HG03108 (cell line): ENCODE measurements around the gene SELENOF.

ENCODE experiments used
- ATAC-seq: cut with Tn5 transposase; IDR thresholded peaks from one replicate; pipeline ENCODE4 v1.9.1; 2021; ENCODE audit warnings: moderate library complexity; ENCODE audit not compliant: unreplicated experiment

Gene SELENOF

DNA sequence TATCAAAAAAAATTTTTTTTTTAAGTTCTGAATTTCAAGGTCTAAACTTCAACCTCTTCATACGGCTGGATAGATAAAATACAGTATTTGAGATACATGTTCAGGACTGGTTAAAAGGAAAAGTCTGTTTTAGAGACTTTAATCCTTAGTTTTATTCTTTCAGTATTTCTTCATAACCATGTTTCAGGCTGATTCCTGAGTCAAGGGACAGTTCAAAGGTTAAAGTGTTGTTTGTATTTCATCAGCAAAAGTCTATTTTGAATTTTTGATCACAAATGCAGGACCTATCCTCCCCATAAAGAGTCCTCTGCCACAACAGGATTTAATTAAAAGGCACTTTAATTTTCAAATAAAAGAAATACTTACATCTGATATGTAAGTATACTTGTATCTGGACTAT, 53.5 kb downstream of the SELENOF start:
- ATAC-seq, result no peak

- no peak for ATAC-seq
Measured at GRCh38 chr1:86860020-86860419, 53.9 kb downstream of the SELENOF start.

DNA sequence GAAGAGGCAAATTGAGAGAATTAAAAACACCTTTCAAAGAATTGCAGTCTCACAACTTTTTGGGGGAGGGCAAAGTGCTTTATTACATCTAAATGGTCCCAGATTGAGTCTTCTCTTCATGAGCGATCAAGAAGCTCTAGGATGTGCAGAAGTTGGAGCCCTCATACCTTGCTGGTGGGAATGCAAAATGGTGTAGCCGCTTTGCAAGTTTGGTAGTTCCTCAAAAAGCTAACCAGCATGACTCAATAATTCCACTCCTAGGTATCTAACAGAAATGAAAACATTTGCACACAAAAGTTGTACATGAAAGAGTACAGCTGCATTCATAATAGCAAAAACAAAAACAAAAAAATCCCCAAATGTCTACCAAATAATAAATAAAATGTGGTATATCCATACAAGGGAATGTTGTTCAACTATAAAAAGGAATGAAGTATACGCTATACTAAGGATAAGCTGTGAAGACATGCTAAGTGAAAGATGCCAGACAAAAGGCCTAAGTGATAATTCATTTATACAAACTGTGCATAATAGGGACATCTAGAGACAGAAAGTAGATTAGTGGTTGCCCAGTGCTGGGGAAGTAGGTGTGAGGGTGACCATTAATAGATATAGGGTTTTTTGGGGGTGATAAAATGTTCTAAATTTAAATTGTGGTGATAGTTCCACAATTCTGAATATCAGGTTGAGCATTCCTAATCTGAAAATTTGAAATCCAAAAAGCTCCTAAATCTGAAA, 55.2 kb downstream of the SELENOF start:
- no peak for ATAC-seq

- ATAC-seq, result no peak
Measured at GRCh38 chr1:86856196-86856595, 57.7 kb downstream of the SELENOF start.

GRCh38 chr1:86854352-86854751, 59.6 kb downstream of the SELENOF start:
- no peak for ATAC-seq

DNA sequence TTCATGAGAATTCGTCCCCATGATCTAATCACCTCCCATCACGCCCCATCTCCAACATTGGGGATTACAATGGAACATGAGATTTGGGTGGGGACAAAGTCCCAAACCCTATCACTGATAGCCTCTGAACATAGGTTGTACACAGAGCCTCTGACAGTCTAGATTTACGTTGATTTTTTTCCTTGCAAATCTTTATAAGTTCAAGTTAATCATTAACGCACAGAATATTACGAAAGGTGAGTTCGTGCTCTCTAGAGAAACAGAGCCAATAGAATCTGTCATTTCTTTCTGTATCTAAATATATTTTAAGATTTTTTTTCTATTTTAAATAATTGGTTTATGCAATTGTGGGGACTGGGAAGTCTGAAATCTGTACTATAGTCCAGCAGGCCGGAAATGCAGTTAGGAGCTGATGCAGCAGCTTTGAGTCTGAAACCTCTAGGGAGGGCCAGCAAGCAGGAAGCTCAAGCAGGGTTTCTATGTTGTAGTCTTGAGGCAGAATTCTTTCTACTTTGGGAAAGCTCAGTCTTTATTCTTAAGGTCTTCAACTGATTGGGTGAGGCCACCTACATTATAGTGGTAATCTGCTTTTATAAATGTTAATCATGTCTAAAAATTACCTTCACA, 61.0 kb downstream of the SELENOF start:
- ATAC-seq, result no peak

DNA sequence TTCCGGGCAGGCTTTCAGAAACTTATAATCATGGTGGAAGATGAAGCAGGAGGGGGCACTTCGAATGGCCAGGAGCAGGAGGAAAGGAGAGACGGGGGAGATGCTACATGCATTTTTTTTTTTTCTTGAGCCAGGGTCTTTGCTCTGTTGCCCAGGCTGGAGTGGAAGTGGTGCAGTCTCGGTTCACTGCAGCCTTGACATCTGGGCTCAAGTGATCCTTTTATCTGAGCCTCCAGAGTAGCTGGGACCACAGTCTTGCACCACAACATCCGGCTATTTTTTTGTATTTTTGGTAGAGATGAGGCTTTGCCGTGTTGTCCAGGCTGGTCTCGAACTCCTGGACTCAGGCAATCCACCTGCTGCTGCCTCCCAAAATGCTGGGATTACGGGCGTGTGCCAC, 61.6 kb downstream of the SELENOF start:
- no peak for ATAC-seq

DNA sequence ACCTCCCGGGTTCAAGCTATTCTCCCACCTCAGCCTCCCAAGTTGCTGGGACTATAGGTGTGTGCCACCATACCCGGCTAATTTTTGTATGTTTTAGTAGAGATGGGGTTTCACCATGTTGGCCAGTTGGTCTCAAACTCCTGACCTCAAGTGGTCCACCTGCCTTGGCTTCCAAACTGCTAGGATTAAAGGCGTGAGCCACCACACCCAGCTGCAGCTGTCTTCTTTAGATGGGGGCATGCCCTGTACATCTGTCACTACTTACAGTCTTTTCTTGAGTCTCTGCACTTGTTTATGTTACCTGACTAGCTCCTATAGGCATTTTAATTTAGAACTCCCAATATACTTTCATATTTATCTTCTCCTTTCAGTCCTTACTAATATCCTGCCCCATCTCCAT, 64.2 kb downstream of the SELENOF start:
- ATAC-seq, result no peak

GRCh38 chr1:86848654-86849053, 65.3 kb downstream of the SELENOF start:
- ATAC-seq, result no peak

DNA sequence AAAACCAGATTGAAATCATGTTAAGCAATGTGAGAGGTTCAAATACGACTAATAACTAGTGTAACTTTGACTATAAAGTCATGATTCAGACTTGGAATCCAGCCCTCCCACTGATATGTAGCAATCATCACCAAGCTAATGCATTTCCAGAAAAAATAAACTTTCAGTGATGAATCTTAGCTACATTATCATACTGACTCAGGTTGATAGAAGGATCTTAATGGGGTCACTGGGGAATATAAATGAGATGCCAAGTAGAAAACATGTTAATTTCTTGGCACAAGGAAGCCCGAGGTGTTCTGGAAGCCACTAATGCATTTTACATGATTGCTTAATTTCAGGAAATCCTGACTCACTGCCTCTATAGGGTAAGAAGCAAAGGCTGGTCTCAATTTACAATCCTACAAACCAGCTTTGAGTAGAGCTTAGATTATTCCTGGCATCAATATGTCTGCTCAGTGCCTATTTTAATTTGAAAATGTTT, 67.7 kb downstream of the SELENOF start:
- ATAC-seq, result no peak

- no peak for ATAC-seq
Measured at GRCh38 chr1:86845514-86845913, 68.4 kb downstream of the SELENOF start.

DNA sequence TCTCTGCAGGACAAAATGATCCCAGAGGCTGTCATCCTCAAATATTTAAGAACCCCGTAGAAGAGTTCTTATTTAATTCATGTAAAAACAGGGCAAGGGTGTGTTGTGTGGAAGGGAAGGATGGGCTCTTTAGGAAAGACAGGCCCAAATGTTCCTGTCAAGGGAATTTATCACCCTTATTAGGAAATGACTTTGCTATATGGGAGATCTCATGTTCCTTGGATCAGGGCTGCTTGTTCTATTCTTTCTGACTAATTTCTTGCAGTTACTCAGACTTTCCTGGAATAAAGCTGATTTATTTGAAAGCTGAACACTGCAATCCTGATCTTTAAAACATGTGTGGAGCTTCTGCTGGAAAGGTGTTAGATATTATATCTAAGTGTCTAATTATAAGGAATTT, 72.8 kb downstream of the SELENOF start:
- no peak for ATAC-seq

DNA sequence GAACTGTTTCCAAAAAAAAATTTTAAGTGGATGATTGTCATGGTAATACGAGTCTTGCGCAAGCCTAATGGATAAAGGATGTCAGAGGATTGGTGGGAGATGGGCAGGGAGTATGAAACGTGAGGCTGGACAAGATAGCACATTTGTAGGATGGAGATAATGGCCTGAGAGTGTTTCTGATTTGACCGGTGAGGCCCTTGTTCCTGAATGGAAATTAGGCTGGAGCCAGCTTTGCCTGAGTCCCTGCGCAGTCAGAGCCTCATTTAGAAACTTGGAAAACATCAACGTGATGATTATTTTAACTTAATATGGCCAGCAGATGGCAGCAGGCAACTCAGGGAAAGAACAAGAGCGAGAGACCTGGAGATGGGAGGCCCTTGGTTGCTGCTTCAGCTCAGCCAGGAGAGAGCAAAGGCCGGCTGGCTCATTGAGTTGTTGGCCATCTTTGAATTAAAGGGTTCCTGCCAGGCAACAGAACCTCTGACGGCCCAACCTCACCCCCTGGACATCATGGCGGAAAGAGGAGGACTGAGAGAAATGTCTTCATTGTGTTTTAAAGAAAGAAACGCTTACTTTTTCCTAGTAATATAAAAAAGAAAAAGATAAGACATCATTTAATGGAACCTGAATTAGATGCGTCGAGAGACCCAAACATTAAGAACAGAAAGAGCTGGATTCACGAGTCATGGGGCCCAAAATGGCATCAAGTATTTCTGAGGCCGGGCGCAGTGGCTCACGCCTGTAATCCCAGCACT, 80.3 kb downstream of the SELENOF start:
- ATAC-seq, result peak; percentile 52

DNA sequence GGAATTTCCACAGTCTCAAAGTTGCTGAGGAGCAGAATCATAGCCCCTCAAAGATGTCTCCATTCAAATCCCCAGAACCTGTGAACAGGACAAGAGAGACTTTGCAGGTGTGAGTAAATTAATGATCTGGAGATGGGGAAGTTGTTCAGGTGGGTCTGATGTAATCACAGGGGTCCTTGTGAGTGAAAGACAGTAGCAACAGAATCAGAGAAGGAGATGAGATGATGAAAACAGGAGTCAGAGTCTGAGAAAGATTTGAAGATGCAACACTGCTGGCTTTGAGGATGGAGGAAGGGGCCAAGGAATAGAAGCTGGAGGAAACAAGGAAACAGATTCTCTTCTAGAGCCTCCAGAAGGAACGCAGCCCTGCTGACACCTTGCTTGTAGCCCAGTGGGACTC, 81.5 kb downstream of the SELENOF start:
- ATAC-seq, result no peak

- no peak for ATAC-seq
Measured at GRCh38 chr1:86829321-86829720, 84.6 kb downstream of the SELENOF start.

DNA sequence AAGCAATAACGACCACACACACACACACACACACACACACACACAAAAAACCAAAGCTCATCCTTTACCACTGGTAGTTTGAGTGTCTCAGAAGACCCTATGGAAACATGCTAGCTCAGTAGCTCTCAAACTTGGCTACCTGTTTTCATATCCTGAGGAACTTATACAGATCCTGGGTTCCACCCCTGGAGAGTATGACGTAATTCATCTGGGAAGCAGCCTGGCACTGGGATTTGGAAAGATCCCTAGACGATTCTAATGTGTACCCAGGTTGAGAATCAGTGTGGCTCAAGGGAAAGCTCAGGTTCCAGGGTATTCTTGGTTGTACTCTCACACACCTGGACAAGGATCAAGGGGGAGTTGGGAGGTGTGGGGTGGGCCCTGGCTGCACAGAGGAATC, 85.9 kb downstream of the SELENOF start:
- no peak for ATAC-seq

DNA sequence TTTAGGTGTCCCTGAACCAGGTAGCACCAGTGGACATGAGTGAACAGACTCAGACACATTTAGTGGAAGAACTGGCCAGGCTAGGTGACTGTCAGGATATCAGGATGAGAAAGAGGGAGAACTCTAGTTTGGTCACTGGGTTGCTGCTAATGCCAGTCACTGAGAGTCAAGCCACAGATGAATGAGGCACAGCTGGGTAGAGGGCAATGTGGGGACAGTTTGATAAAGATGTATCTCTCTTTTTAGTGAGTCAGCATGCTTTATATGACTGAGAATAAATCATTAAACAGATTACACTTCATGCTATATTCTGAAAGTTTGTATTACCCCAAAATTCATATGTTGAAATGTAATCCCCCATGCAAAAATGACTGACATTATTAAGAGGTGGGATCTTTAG, 87.1 kb downstream of the SELENOF start:
- no peak for ATAC-seq

- ATAC-seq, result no peak
Measured at GRCh38 chr1:86825319-86825718, 88.6 kb downstream of the SELENOF start.

DNA sequence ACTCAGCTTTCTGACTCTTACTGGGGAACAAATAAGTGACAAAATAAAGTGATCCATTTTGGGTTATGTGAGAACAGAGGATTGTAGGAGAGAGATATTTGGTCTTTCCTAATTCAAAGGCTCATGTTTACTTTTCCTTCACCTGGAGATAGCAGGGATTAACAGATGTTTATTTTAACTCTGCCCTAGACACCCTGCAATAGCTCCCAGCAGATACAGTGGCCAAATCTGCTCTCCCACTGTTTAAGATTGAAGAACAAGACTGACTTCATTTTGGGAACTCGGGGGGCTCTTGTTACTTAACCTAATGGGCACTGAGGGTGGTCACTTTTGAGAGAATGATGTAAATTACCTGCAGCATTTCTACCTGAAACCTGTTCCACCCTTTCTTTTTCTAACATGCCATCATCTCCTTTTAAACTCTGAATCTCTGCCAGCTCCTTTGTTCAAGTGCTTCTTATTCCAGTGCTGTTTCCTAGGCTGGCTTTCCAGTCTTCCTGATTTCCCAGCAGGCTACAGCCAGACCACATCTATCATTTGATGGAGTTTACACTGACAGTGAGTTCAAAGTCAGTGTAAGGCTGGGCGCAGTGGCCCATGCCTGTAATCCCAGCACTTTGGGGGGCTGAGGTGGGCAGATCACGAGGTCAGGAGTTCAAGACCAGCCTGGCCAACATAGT, 90.0 kb downstream of the SELENOF start:
- ATAC-seq, result no peak

GRCh38 chr1:86823386-86823785, 90.5 kb downstream of the SELENOF start:
- ATAC-seq, result no peak

DNA sequence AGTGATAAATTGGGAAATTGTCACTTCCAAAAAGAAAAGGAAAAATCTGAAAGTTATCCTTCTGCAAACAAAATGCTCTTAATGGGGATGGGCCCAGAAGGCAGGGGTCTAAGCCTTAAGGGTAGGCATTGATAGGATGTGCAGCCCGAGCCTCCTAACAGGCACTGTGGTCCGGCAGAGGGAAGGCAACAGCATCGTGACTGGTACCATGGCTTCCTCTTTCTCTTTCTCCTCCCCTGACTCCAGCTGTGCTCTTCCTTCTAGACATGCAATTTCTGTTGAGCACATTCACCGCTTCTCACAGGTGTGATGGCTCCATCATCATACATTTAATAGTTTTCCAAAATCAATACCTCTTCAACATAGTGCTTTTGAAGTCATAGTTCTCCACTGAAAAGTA, 91.5 kb downstream of the SELENOF start:
- no peak for ATAC-seq
